ENCODE data around the gene UBR3.

The UBR3 gene

DNA sequence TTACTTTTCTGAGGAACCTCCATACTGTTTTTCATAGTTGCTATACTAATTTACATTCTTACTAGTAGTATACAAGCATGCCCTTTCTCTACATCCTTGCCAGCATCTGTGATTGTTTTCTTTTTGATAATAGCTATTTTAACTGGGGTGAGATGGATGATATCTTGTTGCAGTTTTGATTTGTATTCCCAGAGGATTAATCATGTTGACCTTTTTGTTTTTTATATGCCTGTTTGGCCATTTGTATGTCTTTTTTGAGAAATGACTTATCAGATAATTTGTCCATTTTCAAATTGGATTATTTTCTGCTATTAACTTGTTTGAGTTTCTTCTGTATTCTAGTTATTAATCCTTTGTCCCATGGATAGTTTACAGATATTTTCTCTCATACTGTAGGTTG, 141.5 kb downstream of the UBR3 start:
- no peak overlapping the region for H3K4me3 Mint-ChIP-seq
- H3K27ac Mint-ChIP-seq: no peak overlapping the region
- H3K4me1 Mint-ChIP-seq (ENCODE audit: low read depth): no peaks in the 10 kb centered on the region
- peaks cover 2% of the 10 kb centered on the region for H3K9me3 Mint-ChIP-seq
- H3K36me3 Mint-ChIP-seq (ENCODE audit: low read depth): peaks cover 14% of the 10 kb centered on the region
- no peaks in the 10 kb centered on the region for H3K27me3 Mint-ChIP-seq (ENCODE audit: low read depth)

DNA sequence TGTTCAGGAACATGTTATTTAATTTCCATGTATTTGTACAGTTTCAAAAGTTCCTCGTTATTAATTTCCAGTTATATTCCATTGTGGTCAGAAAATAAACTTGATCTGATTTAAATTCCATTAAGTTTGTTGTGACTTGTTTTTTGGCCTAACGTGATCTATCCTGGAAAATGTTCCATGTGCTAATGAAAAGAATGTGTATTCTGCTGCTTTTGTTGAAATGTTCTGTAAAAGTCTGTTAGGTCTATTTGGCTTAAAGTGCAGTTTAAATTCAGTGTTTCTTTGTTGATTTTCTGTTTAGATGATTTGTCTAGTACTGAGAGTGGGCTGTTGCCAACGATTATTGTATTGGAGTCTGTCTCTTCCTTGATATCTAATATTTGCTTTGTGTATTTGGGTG, 148.0 kb downstream of the UBR3 start:
- peaks cover 35% of the 10 kb centered on the region for H3K9me3 Mint-ChIP-seq

DNA sequence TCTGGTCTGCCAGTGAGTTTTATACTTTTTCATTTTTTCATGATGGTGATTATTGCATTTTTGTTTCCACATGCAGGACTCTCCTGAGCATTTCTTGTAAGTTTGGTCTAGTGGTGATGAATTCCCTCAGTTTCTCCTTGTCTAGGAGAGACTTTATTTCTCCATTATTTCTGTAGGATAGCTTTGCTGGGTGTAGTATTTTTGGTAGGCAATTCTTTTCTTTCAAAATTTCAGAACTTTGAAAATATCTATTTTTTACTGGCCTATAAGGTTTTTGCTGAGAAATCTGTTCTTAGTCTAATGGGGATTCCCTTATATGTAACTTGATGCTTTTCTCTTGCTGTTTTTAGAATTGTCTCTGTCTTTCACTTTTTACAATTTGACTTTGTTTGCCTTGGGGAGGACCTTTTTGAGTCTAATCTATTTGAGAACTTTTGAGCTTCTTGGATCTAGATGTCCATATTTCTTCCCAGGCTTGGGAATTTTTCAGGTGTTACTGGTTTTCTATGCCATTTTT, 149.1 kb downstream of the UBR3 start:
- Mint-ChIP-seq H3K27ac (no peak overlapping the region), H3K4me1 (ENCODE audit: low read depth) (no peaks in the 10 kb centered on the region), H3K27me3 (ENCODE audit: low read depth) (no peaks in the 10 kb centered on the region), H3K9me3 (peaks cover 35% of the 10 kb centered on the region), H3K36me3 (ENCODE audit: low read depth) (peaks cover 38% of the 10 kb centered on the region), H3K4me3 (no peak overlapping the region)

More for the DNA sequence above, 148.0 kb downstream of the UBR3 start:
- Mint-ChIP-seq H3K4me1 (ENCODE audit: low read depth) (no peaks in the 10 kb centered on the region), H3K36me3 (ENCODE audit: low read depth) (peaks cover 38% of the 10 kb centered on the region), H3K27ac (no peak overlapping the region), H3K27me3 (ENCODE audit: low read depth) (no peaks in the 10 kb centered on the region), H3K4me3 (no peak overlapping the region)

DNA sequence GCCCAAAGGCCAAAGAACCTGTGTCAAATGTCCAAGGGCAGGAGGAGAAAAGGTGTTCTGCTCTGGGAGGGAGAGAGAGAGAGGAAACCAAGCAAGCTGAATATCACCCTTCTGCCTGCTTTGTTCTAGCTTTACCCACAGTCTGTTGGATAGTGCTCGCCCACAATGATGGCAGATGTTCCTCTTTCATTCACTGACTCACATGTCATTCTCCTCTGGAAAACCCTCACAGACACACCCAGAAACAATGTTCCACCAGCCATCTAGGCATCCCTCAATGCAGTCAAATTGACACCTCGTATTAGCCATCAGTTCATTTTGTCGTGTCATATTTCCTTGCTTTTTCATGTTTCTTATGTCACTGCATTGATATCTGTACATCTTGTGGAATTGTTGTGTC, 150.3 kb downstream of the UBR3 start:
- H3K36me3 Mint-ChIP-seq (ENCODE audit: low read depth): peaks cover 32% of the 10 kb centered on the region
- no peak overlapping the region for H3K4me3 Mint-ChIP-seq
- peaks cover 35% of the 10 kb centered on the region for H3K9me3 Mint-ChIP-seq
- H3K27ac Mint-ChIP-seq: no peak overlapping the region
- no peaks in the 10 kb centered on the region for H3K4me1 Mint-ChIP-seq (ENCODE audit: low read depth)
- H3K27me3 Mint-ChIP-seq (ENCODE audit: low read depth): no peaks in the 10 kb centered on the region

DNA sequence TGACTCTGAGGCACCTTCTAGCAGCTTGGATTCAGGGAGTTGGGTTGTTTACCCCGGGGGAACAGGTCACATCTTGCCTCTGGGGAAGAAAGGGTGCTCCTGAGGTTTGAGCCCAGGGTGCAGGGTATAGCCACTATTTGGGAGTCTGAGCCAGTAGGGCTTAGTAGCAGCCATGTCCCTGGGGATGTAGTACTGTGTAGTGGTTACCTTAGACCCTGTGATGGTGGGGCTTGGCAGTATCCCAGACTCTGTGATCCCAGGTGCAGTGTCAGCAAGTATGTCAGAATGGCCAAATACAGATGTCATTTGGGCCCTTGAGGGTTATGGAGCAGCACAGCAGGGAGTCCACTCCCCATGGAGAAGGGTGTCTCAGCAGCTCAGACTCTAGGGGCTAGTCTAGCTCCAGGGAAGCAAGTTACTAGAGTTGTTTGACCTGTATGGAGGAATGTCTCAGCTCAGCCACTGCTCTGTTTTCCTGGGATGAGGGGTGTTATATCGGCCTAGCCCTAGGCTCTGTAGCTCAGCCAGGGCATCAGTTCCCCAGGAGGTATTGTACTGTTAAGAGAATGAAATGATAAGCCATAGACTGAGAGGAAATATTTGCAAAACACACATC, 151.3 kb downstream of the UBR3 start:
- no peak overlapping the region for H3K4me3 Mint-ChIP-seq
- H3K9me3 Mint-ChIP-seq: peaks cover 35% of the 10 kb centered on the region
- H3K27me3 Mint-ChIP-seq (ENCODE audit: low read depth): no peaks in the 10 kb centered on the region
- H3K27ac Mint-ChIP-seq: no peak overlapping the region
- H3K4me1 Mint-ChIP-seq (ENCODE audit: low read depth): no peaks in the 10 kb centered on the region
- peaks cover 33% of the 10 kb centered on the region for H3K36me3 Mint-ChIP-seq (ENCODE audit: low read depth)

DNA sequence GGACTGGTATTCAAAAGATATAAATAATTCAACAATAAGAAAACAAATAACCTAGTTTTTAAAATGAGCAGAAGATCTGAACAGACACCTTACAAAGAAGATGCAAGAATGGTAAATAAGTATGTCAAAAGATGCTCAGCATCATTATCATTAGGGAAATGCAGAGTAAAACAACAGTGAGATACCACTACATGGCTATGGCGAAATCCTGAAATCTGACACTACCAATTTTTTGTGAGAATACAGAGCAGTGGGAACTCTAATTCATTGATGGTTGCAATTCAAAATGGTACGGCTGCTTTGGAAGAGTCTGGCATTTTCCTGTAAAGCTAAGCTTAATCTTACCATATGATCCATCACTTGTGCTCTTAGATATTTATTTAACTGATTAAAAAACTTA, 151.8 kb downstream of the UBR3 start:
- Mint-ChIP-seq H3K9me3 (peaks cover 31% of the 10 kb centered on the region), H3K27me3 (ENCODE audit: low read depth) (no peaks in the 10 kb centered on the region), H3K4me3 (no peak overlapping the region), H3K4me1 (ENCODE audit: low read depth) (no peaks in the 10 kb centered on the region), H3K27ac (no peak overlapping the region), H3K36me3 (ENCODE audit: low read depth) (peaks cover 33% of the 10 kb centered on the region)

DNA sequence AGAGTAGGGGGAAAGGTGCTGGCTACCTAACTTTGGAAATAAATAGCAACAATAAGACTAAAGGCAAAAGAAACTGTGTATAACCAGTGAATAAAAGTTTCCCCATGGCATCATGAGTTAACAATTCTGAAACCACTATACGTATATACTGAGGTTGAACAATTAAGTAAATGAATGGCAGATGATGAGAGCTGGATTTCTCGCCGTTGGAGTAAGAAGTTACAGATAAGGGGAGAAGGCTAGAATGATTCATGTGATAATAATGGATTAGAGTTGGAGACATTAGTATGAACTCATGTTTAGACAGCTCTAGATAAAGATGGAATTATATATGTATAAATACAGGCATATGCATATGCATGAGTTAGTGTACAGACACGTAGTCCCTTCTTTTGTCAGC, 152.7 kb downstream of the UBR3 start:
- no peak overlapping the region for H3K27ac Mint-ChIP-seq
- peaks cover 22% of the 10 kb centered on the region for H3K9me3 Mint-ChIP-seq
- no peaks in the 10 kb centered on the region for H3K4me1 Mint-ChIP-seq (ENCODE audit: low read depth)
- H3K27me3 Mint-ChIP-seq (ENCODE audit: low read depth): no peaks in the 10 kb centered on the region
- no peak overlapping the region for H3K4me3 Mint-ChIP-seq
- peaks cover 28% of the 10 kb centered on the region for H3K36me3 Mint-ChIP-seq (ENCODE audit: low read depth)

DNA sequence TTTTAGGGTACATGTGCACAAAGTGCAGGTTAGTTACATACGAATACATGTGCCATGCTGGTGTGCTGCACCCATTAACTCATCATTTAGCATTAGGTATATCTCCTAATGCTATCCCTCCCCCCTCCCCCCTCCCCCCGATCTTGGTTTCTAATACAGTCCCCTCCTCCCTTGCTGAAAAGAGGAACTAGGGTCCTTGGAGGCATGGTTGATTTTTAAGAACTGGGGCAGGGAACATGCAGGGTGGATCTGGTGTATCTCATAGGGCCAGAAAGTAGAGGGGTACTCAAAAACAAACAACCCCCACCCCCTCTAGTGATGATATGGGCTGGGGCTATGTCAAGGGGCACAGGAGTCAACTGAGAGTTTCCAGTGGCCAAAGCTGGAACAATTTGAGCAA, 153.4 kb downstream of the UBR3 start:
- no peak overlapping the region for H3K4me3 Mint-ChIP-seq
- H3K27me3 Mint-ChIP-seq (ENCODE audit: low read depth): no peaks in the 10 kb centered on the region
- H3K9me3 Mint-ChIP-seq: peaks cover 15% of the 10 kb centered on the region
- H3K4me1 Mint-ChIP-seq (ENCODE audit: low read depth): no peaks in the 10 kb centered on the region
- no peak overlapping the region for H3K27ac Mint-ChIP-seq
- H3K36me3 Mint-ChIP-seq (ENCODE audit: low read depth): peaks cover 22% of the 10 kb centered on the region

DNA sequence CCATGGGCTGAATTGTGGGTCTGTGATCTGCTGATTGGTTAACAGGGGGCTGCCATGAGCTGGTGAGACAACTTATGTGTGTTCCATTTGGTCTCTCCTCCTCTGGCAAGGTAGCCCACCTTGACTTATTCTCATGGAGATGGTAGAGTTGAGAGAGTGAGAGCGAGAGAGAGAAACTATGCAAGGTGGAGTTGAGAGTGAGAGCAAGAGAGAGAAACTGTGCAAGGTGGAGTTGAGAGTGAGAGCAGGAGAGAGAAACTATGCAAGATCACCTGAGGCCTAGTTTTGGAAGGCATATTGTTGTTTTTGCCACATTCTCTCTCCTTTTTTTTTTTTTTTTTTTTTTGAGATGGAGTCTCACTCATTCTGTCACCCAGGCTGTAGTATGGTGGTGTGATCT, 155.7 kb downstream of the UBR3 start:
- Mint-ChIP-seq H3K9me3 (no peaks in the 10 kb centered on the region), H3K27ac (no peak overlapping the region), H3K4me1 (ENCODE audit: low read depth) (no peaks in the 10 kb centered on the region), H3K36me3 (ENCODE audit: low read depth) (peaks cover 1% of the 10 kb centered on the region), H3K27me3 (ENCODE audit: low read depth) (no peaks in the 10 kb centered on the region), H3K4me3 (no peak overlapping the region)

DNA sequence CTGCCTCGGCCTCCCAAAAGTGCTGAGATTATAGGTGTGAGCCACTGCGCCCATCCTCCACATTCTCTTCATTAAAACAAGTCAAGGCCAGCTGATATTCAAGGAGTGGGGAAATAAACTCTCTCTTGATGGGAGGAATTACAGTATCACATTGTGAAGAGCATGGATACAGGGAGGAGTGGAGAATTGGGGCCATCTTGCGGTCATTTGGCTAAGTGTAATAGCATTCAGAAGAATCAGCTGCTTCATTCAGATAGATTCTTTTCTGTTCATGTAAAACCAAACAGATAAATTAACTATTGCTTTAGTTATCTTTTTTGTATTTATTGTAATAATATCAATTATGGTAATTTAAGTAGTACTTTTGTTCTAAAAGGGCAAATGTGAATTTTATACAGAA, 156.3 kb downstream of the UBR3 start:
- H3K27me3 Mint-ChIP-seq (ENCODE audit: low read depth): no peaks in the 10 kb centered on the region
- no peak overlapping the region for H3K4me3 Mint-ChIP-seq
- peaks cover 1% of the 10 kb centered on the region for H3K36me3 Mint-ChIP-seq (ENCODE audit: low read depth)
- H3K4me1 Mint-ChIP-seq (ENCODE audit: low read depth): no peaks in the 10 kb centered on the region
- no peak overlapping the region for H3K27ac Mint-ChIP-seq
- H3K9me3 Mint-ChIP-seq: no peaks in the 10 kb centered on the region

DNA sequence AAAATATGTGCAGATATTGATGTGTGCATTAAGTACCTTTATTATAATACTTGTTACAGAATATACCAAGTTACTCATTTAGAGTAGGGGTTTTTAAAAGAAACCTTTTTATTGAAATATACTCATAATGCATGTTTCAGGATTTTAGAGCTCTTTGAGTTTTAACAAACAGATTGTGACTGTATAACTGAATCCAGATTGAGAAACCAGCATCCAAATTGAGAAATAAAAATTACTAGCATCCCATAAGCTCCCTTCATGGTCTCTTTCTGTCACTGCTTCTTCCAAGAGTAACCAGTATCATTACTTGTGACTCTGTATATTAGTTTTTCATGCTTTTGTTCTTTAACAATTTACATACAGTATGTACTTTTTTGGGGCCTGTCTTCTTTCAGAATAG, 156.9 kb downstream of the UBR3 start:
- Mint-ChIP-seq H3K36me3 (ENCODE audit: low read depth) (peaks cover 1% of the 10 kb centered on the region), H3K27me3 (ENCODE audit: low read depth) (no peaks in the 10 kb centered on the region), H3K27ac (no peak overlapping the region), H3K4me3 (no peak overlapping the region), H3K4me1 (ENCODE audit: low read depth) (no peaks in the 10 kb centered on the region), H3K9me3 (no peaks in the 10 kb centered on the region)

DNA sequence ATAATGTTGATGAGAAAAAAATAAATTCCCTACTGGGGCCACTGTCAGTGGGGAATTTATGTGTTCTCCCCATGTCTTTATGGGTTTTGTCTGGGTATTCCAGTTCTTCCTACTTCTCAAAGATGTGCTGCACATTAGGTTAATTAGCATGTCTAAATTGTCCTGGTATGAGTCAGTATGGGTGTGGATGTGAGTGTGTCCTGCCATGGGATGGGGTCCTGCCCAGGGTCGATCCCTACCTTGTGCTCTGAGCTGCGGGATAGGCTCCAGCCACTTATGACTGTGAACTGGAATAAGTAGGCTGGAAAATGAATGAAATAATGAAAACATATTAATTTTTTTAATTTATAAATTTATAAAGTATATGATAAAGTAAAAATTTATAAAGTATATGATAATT, 167.5 kb downstream of the UBR3 start:
- Mint-ChIP-seq H3K27me3 (ENCODE audit: low read depth) (no peaks in the 10 kb centered on the region), H3K27ac (no peak overlapping the region), H3K4me3 (no peak overlapping the region), H3K4me1 (ENCODE audit: low read depth) (no peaks in the 10 kb centered on the region), H3K9me3 (no peaks in the 10 kb centered on the region), H3K36me3 (ENCODE audit: low read depth) (peaks cover 5% of the 10 kb centered on the region)

DNA sequence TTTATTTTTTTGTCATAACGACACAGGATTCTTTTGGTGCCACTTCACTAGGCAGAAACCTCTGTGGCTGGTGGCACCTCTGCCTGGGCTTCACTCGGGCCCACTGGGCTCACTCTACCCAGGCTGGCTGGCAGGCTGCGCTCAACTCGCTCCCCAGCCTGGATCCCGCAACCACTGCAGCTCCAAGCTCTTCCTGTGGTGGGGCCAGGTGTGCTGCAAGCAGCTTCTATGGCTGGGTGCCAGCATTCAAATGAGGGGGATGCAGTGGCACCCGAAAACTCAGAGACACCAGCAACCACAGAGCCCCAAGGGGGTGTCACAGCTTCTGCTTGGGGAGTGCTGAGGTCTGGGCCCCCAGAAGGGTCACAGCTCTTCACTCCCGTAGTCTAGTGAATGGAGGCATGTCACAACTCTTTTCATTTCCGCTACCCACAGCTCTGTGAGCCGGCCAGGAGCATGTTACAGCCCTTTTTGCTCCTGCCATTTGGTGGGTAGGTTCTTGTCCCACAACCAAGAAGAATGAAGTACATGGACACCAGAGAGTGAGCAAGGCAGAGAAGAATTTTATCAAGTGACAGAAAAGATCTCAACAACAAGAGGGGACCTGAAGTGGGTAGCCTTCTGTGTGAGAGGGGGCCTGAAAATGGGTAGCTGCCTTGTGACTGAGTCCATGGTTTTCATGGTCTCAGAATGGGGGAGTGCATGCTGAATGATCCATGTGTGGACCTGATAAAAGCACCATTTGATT, 170.1 kb downstream of the UBR3 start:
- no peak overlapping the region for H3K27ac Mint-ChIP-seq
- no peaks in the 10 kb centered on the region for H3K27me3 Mint-ChIP-seq (ENCODE audit: low read depth)
- H3K4me1 Mint-ChIP-seq (ENCODE audit: low read depth): peaks cover 5% of the 10 kb centered on the region

DNA sequence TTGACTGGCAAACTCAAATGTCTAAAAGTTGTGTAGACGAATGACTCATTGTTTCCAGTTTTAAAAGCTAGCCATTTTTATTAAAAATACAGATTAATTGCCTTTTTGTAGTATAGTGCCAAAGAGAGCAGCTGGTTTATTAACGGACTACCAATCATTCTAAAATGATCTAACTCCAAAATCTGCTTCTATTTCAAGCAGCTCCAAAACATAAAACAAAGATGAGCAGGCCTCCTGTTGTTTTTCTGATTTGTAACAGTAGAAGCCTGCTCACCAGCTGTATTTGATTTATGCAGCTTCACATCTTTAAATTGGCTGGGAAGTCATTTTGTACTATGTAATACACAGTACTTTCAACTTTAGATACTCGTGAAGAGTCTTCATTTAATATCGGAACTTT, 171.8 kb downstream of the UBR3 start:
- H3K36me3 Mint-ChIP-seq (ENCODE audit: low read depth): peaks cover 20% of the 10 kb centered on the region
- no peaks in the 10 kb centered on the region for H3K9me3 Mint-ChIP-seq
- H3K4me1 Mint-ChIP-seq (ENCODE audit: low read depth): peaks cover 5% of the 10 kb centered on the region
- no peaks in the 10 kb centered on the region for H3K27me3 Mint-ChIP-seq (ENCODE audit: low read depth)
- H3K4me3 Mint-ChIP-seq: no peak overlapping the region
- no peak overlapping the region for H3K27ac Mint-ChIP-seq

More for the DNA sequence above, 170.1 kb downstream of the UBR3 start:
- Mint-ChIP-seq H3K36me3 (ENCODE audit: low read depth) (peaks cover 14% of the 10 kb centered on the region), H3K4me3 (no peak overlapping the region), H3K9me3 (no peaks in the 10 kb centered on the region)

DNA sequence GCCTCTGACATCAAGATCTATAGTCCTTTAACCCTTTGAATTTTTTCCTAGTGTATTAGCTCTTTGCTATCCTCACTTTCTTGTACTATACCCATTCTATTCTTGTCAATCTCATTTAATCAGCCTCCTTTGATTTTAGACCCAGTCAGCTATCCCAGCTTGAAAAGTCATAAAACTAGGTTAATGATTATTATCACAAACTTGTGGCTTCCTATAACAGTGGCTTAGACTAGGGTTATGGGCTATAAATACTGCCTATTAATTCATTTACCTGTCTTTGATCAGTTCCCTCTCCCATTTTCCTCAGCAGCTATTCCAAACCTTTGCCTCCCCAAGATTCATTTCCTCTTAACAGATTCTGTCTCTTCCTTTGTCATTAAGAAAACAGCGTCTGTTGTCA, 174.8 kb downstream of the UBR3 start:
- H3K27ac Mint-ChIP-seq: no peak overlapping the region
- peaks cover 22% of the 10 kb centered on the region for H3K36me3 Mint-ChIP-seq (ENCODE audit: low read depth)
- H3K27me3 Mint-ChIP-seq (ENCODE audit: low read depth): no peaks in the 10 kb centered on the region
- peaks cover 5% of the 10 kb centered on the region for H3K4me1 Mint-ChIP-seq (ENCODE audit: low read depth)
- no peaks in the 10 kb centered on the region for H3K9me3 Mint-ChIP-seq
- H3K4me3 Mint-ChIP-seq: no peak overlapping the region
